ENCODE measurements around the gene WWOX. TPM values are rescaled to one million over a fixed set of nuclear protein-coding genes. Genes with fewer than 3 reads are reported as not detected.
A peak's percentile ranks its signal among the peaks of the same experiment; 100 is the strongest.

The WWOX gene
- total RNA-seq, 2 experiments from 2014 or later: 19.9 to 29.4 TPM

GRCh38 chr16:78217276-78217675 is 117.8 kb downstream of the WWOX start:
- no peak for DNase-seq
- no peak overlapping the region for H3K27ac Mint-ChIP-seq
- no peaks in the 10 kb centered on the region for H3K27me3 Mint-ChIP-seq
- H3K4me1 Mint-ChIP-seq: no peaks in the 10 kb centered on the region
- ChIA-PET POLR2A (interaction anchor here (0.7 kb wide), 1 partner anchor 92 kb away, joined by 3 read pairs; no protein-coding TSS in a partner anchor), CTCF (no interaction called here)
- ATAC-seq: no peak
- no peaks in the 10 kb centered on the region for H3K36me3 Mint-ChIP-seq (ENCODE audit: low read depth)
- H3K4me3 Mint-ChIP-seq: no peak overlapping the region
- intact Hi-C loops (cut with DNase I, micrococcal nuclease): no loop called here
- no peaks in the 10 kb centered on the region for H3K9me3 Mint-ChIP-seq (ENCODE audit: low read depth)

- Mint-ChIP-seq H3K36me3 (ENCODE audit: low read depth) (no peaks in the 10 kb centered on the region), H3K27me3 (no peaks in the 10 kb centered on the region), H3K4me1 (no peaks in the 10 kb centered on the region), H3K27ac (no peak overlapping the region), H3K9me3 (ENCODE audit: low read depth) (no peaks in the 10 kb centered on the region), H3K4me3 (no peak overlapping the region)
- ChIA-PET POLR2A (no interaction called here), CTCF (no interaction called here)
- intact Hi-C loops (cut with DNase I, micrococcal nuclease): no loop called here
- no peak for DNase-seq
- ATAC-seq: no peak
These were observed 118.8 kb downstream of the WWOX start for GRCh38 chr16:78218279-78218678.

GRCh38 chr16:78218856-78219651 is 119.6 kb downstream of the WWOX start:
- no peak overlapping the region for H3K27ac Mint-ChIP-seq
- H3K9me3 Mint-ChIP-seq (ENCODE audit: low read depth): no peaks in the 10 kb centered on the region
- H3K4me1 Mint-ChIP-seq: no peaks in the 10 kb centered on the region
- DNase-seq (no peak), ATAC-seq (no peak)
- intact Hi-C loops (cut with DNase I, micrococcal nuclease): no loop called here
- H3K36me3 Mint-ChIP-seq (ENCODE audit: low read depth): no peaks in the 10 kb centered on the region
- no peak overlapping the region for H3K4me3 Mint-ChIP-seq
- ChIA-PET POLR2A (no interaction called here), CTCF (interaction anchor here (0.6 to 0.7 kb wide), 2 partner anchors 35 to 164 kb away, joined by 3 read pairs; no protein-coding TSS in a partner anchor)
- H3K27me3 Mint-ChIP-seq: no peaks in the 10 kb centered on the region

GRCh38 chr16:78220571-78220970 is 121.1 kb downstream of the WWOX start:
- Mint-ChIP-seq H3K36me3 (ENCODE audit: low read depth) (no peaks in the 10 kb centered on the region), H3K27me3 (no peaks in the 10 kb centered on the region), H3K4me3 (no peak overlapping the region), H3K4me1 (no peaks in the 10 kb centered on the region), H3K9me3 (ENCODE audit: low read depth) (no peaks in the 10 kb centered on the region), H3K27ac (no peak overlapping the region)
- CTCF ChIA-PET: interaction anchor here (1.0 to 1.3 kb wide), 3 partner anchors 12 to 96 kb away, joined by 3 to 4 read pairs (median 3); no protein-coding TSS in a partner anchor
- ATAC-seq: no peak
- POLR2A ChIA-PET: no interaction called here
- intact Hi-C loops (cut with DNase I, micrococcal nuclease): no loop called here
- DNase-seq: no peak

- intact Hi-C loops (cut with DNase I, micrococcal nuclease): no loop called here
- no peak overlapping the region for H3K4me3 Mint-ChIP-seq
- no peak overlapping the region for H3K27ac Mint-ChIP-seq
- H3K27me3 Mint-ChIP-seq: no peaks in the 10 kb centered on the region
- H3K36me3 Mint-ChIP-seq (ENCODE audit: low read depth): no peaks in the 10 kb centered on the region
- ATAC-seq: no peak
- no peak for DNase-seq
- no peaks in the 10 kb centered on the region for H3K4me1 Mint-ChIP-seq
- no peaks in the 10 kb centered on the region for H3K9me3 Mint-ChIP-seq (ENCODE audit: low read depth)
- POLR2A ChIA-PET: no interaction called here
- CTCF ChIA-PET: no interaction called here
These were observed 122.4 kb downstream of the WWOX start for GRCh38 chr16:78221892-78222291.

GRCh38 chr16:78224342-78224741 is 124.9 kb downstream of the WWOX start:
- H3K27me3 Mint-ChIP-seq: no peaks in the 10 kb centered on the region
- DNase-seq (no peak), ATAC-seq (no peak)
- H3K4me3 Mint-ChIP-seq: no peak overlapping the region
- intact Hi-C loops (cut with DNase I, micrococcal nuclease): no loop called here
- H3K4me1 Mint-ChIP-seq: no peaks in the 10 kb centered on the region
- ChIA-PET POLR2A (no interaction called here), CTCF (no interaction called here)
- H3K9me3 Mint-ChIP-seq (ENCODE audit: low read depth): no peaks in the 10 kb centered on the region
- no peak overlapping the region for H3K27ac Mint-ChIP-seq
- no peaks in the 10 kb centered on the region for H3K36me3 Mint-ChIP-seq (ENCODE audit: low read depth)

- DNase-seq (no peak), ATAC-seq (no peak)
- Mint-ChIP-seq H3K27ac (no peak overlapping the region), H3K36me3 (ENCODE audit: low read depth) (no peaks in the 10 kb centered on the region), H3K9me3 (ENCODE audit: low read depth) (no peaks in the 10 kb centered on the region), H3K4me3 (no peak overlapping the region), H3K27me3 (no peaks in the 10 kb centered on the region), H3K4me1 (no peaks in the 10 kb centered on the region)
- ChIA-PET CTCF (no interaction called here), POLR2A (no interaction called here)
- intact Hi-C loops (cut with DNase I, micrococcal nuclease): no loop called here
These were observed 126.5 kb downstream of the WWOX start for GRCh38 chr16:78225919-78226318.

- ChIA-PET POLR2A (no interaction called here), CTCF (interaction anchor here (2.4 kb wide), 1 partner anchor 10 kb away, joined by 5 read pairs; no protein-coding TSS in a partner anchor)
- Mint-ChIP-seq H3K9me3 (ENCODE audit: low read depth) (no peaks in the 10 kb centered on the region), H3K36me3 (ENCODE audit: low read depth) (no peaks in the 10 kb centered on the region), H3K4me1 (no peaks in the 10 kb centered on the region), H3K27ac (no peak overlapping the region), H3K4me3 (no peak overlapping the region), H3K27me3 (no peaks in the 10 kb centered on the region)
- intact Hi-C loops (cut with DNase I, micrococcal nuclease): no loop called here
- ATAC-seq: no peak
- DNase-seq: no peak
These were observed 128.4 kb downstream of the WWOX start for GRCh38 chr16:78227855-78228254.

- H3K4me1 Mint-ChIP-seq: no peaks in the 10 kb centered on the region
- POLR2A ChIA-PET: no interaction called here
- no peaks in the 10 kb centered on the region for H3K36me3 Mint-ChIP-seq (ENCODE audit: low read depth)
- intact Hi-C loops (cut with DNase I, micrococcal nuclease): no loop called here
- no peak for ATAC-seq
- H3K4me3 Mint-ChIP-seq: no peak overlapping the region
- H3K27ac Mint-ChIP-seq: no peak overlapping the region
- DNase-seq: no peak
- H3K27me3 Mint-ChIP-seq: no peaks in the 10 kb centered on the region
- no peaks in the 10 kb centered on the region for H3K9me3 Mint-ChIP-seq (ENCODE audit: low read depth)
- CTCF ChIA-PET: interaction anchor here (2.4 kb wide), 1 partner anchor 10 kb away, joined by 5 read pairs; no protein-coding TSS in a partner anchor
These were observed 129.2 kb downstream of the WWOX start for GRCh38 chr16:78228704-78229103.

GRCh38 chr16:78230832-78231231 is 131.4 kb downstream of the WWOX start:
- DNase-seq: no peak
- no peaks in the 10 kb centered on the region for H3K36me3 Mint-ChIP-seq (ENCODE audit: low read depth)
- CTCF ChIA-PET: no interaction called here
- intact Hi-C loops (cut with DNase I, micrococcal nuclease): no loop called here
- no peak overlapping the region for H3K27ac Mint-ChIP-seq
- H3K27me3 Mint-ChIP-seq: no peaks in the 10 kb centered on the region
- ATAC-seq: no peak
- no peaks in the 10 kb centered on the region for H3K9me3 Mint-ChIP-seq (ENCODE audit: low read depth)
- POLR2A ChIA-PET: no interaction called here
- H3K4me1 Mint-ChIP-seq: peaks cover 2% of the 10 kb centered on the region
- H3K4me3 Mint-ChIP-seq: no peak overlapping the region

GRCh38 chr16:78235168-78235800 is 135.8 kb downstream of the WWOX start:
- Mint-ChIP-seq H3K27ac (no peak overlapping the region), H3K27me3 (no peaks in the 10 kb centered on the region), H3K36me3 (ENCODE audit: low read depth) (no peaks in the 10 kb centered on the region), H3K4me1 (peaks cover 2% of the 10 kb centered on the region), H3K9me3 (ENCODE audit: low read depth) (no peaks in the 10 kb centered on the region), H3K4me3 (no peak overlapping the region)
- ATAC-seq (peak; percentile 84), DNase-seq (peak; percentile 81)
- ChIA-PET POLR2A (no interaction called here), CTCF (interaction anchor here (0.7 to 3.2 kb wide), 4 partner anchors 13 to 559 kb away, joined by 3 to 21 read pairs (median 6); no protein-coding TSS in a partner anchor)
- intact Hi-C loops (cut with DNase I, micrococcal nuclease): loop anchor here (1.0 kb wide), 2 partner anchors 112 to 113 kb away; no protein-coding TSS in a partner anchor

GRCh38 chr16:78235876-78236275 is 136.4 kb downstream of the WWOX start:
- no peak overlapping the region for H3K27ac Mint-ChIP-seq
- no peak for DNase-seq
- no peak for ATAC-seq
- H3K27me3 Mint-ChIP-seq: no peaks in the 10 kb centered on the region
- POLR2A ChIA-PET: no interaction called here
- H3K4me3 Mint-ChIP-seq: no peak overlapping the region
- H3K36me3 Mint-ChIP-seq (ENCODE audit: low read depth): no peaks in the 10 kb centered on the region
- CTCF ChIA-PET: interaction anchor here (0.8 to 3.2 kb wide), 2 partner anchors 112 to 113 kb away, joined by 3 to 10 read pairs; no protein-coding TSS in a partner anchor
- peaks cover 2% of the 10 kb centered on the region for H3K4me1 Mint-ChIP-seq
- intact Hi-C loops (cut with DNase I, micrococcal nuclease): loop anchor here (1.0 kb wide), 2 partner anchors 113 to 114 kb away; no protein-coding TSS in a partner anchor
- H3K9me3 Mint-ChIP-seq (ENCODE audit: low read depth): no peaks in the 10 kb centered on the region
